Keratinocyte (primary cell): Measurements from ENCODE around the gene CNTRL. TPM values are rescaled to one million over a fixed set of nuclear protein-coding genes. Genes with fewer than 3 reads are reported as not detected.

Experiments
- DNase-seq: peaks from one replicate; pipeline ENCODE4 v3.0.0-alpha.2; 2011; ENCODE audit warnings: low read depth, missing footprints, low spot score
- FAIRE-seq: peaks from 2 replicates; lab custom pipeline; 2011; peaks lifted over from hg19 to GRCh38; lab: Jason Lieb, UNC
- H2AFZ ChIP-seq: 2 replicates; pipeline ENCODE4 v1.6.0; 2012; ENCODE audit warnings: low read length, control low read depth, inconsistent platforms; ENCODE audit not compliant: control insufficient read depth
- H3K27ac ChIP-seq: 2 replicates; pipeline ENCODE4 v1.5.1; 2011; ENCODE audit warnings: low read length; ENCODE audit not compliant: control insufficient read depth, insufficient read depth
- H3K27me3 ChIP-seq: 3 replicates; pipeline ENCODE4 v1.6.0; 2011; ENCODE audit warnings: low read length; ENCODE audit not compliant: control insufficient read depth, insufficient read depth; ENCODE audit errors: extremely low read depth
- H3K36me3 ChIP-seq, 2 experiments: 2 replicates in 1 of 2; 3 replicates in 1 of 2; pipeline ENCODE4 v1.5.1; 2011; ENCODE audit warnings: low read length in 2 of 2, mild to moderate bottlenecking in 1 of 2; ENCODE audit not compliant: control insufficient read depth in 2 of 2, insufficient read depth in 2 of 2; ENCODE audit errors: extremely low read depth in 1 of 2
- H3K4me1 ChIP-seq: 3 replicates; pipeline ENCODE4 v1.5.1; 2011; ENCODE audit warnings: low read length; ENCODE audit not compliant: control insufficient read depth, insufficient read depth; ENCODE audit errors: extremely low read depth
- H3K4me2 ChIP-seq: 3 replicates; pipeline ENCODE4 v1.6.0; 2011; ENCODE audit warnings: low read depth, low read length; ENCODE audit not compliant: control insufficient read depth, insufficient read depth; ENCODE audit errors: extremely low read depth
- H3K4me3 ChIP-seq, 3 experiments: fragments of 200-600 bp in 1 of 3; sonication (generic) in 1 of 3; 2 replicates in 2 of 3; 3 replicates in 1 of 3; pipeline ENCODE4 v1.5.1; 2011 to 2016; ENCODE audit warnings: low read length in 3 of 3, mild to moderate bottlenecking in 3 of 3, control low read depth in 2 of 3, inconsistent platforms in 1 of 3, low read depth in 1 of 3, mixed read lengths in 1 of 3, mixed run types in 1 of 3, moderate library complexity in 1 of 3; ENCODE audit not compliant: control insufficient read depth in 2 of 3, insufficient read depth in 2 of 3; ENCODE audit errors: extremely low read depth in 1 of 3
- H3K79me2 ChIP-seq: 2 replicates; pipeline ENCODE4 v1.6.0; 2012; ENCODE audit warnings: low read length; ENCODE audit not compliant: control insufficient read depth, insufficient read depth
- H3K9ac ChIP-seq: 3 replicates; pipeline ENCODE4 v1.6.0; 2011; ENCODE audit warnings: low read length; ENCODE audit not compliant: control insufficient read depth, insufficient read depth; ENCODE audit errors: extremely low read depth
- H3K9me1 ChIP-seq: 3 replicates; pipeline ENCODE4 v1.6.0; 2011; ENCODE audit warnings: low read length; ENCODE audit not compliant: control insufficient read depth, insufficient read depth; ENCODE audit errors: extremely low read depth
- H3K9me3 ChIP-seq: 2 replicates; pipeline ENCODE4 v1.5.1; 2012; ENCODE audit warnings: low read depth, low read length; ENCODE audit not compliant: control insufficient read depth
- H4K20me1 ChIP-seq: 3 replicates; pipeline ENCODE4 v1.6.0; 2011; ENCODE audit warnings: low read length; ENCODE audit not compliant: control insufficient read depth, insufficient read depth; ENCODE audit errors: extremely low read depth
- CTCF ChIP-seq, 3 experiments: IDR thresholded peaks in 1 of 3; conservative IDR thresholded peaks in 1 of 3; optimal IDR thresholded peaks in 1 of 3; 2 replicates in 2 of 3; 3 replicates in 1 of 3; pipeline versions ENCODE3 to v1.5.1; 2011; ENCODE audit warnings: low read length in 3 of 3, mild to moderate bottlenecking in 3 of 3, moderate library complexity in 2 of 3, control low read depth in 1 of 3, inconsistent platforms in 1 of 3; ENCODE audit not compliant: insufficient read depth in 2 of 3; ENCODE audit errors: extremely low read depth in 1 of 3
- EZH2 ChIP-seq: IDR thresholded peaks from one replicate; pipeline ENCODE4 v1.6.1; 2012; ENCODE audit warnings: inconsistent platforms, mild to moderate bottlenecking, low read length, moderate library complexity
- dilution Hi-C: fragments of 300-500 bp; cut with MboI; formaldehyde crosslinking; loops from one replicate; pipeline ENCODE4 v1.7.0; 2020; ENCODE audit warnings: low sequenced_read_pairs; ENCODE audit not compliant: extremely low pct_ligation_motif_present
- polyA plus RNA-seq, 5 experiments: library from polyadenylated mRNA; depleted of rRNA in 3 of 5; stranded (reverse) in 3 of 5; stranded (forward) in 1 of 5; unstranded in 1 of 5; fragments of >200 nt; gene quantifications; 1 replicate in 1 of 5; 2 replicates in 3 of 5; 3 replicates in 1 of 5; pipeline versions ENCODE4 v1.2.1 to v1.2.3, GENCODE V29; 2011 to 2012; ENCODE audit warnings: missing spikeins in 2 of 5, low read depth in 1 of 5, low replicate concordance in 1 of 5

Gene CNTRL
- polyA plus RNA-seq, 1 donor (not counting 4 experiments of a cell fraction or from before 2014, with no cell fraction given), result 5.3 TPM

GRCh38 chr9:121169094-121169601, 94.4 kb downstream of the CNTRL start:
- H3K9me1 ChIP-seq, result no peaks in the 10 kb centered on the region
- H3K27me3 ChIP-seq, result no peaks in the 10 kb centered on the region
- no peak overlapping the region for H3K4me3 ChIP-seq
- FAIRE-seq (no peak), DNase-seq (no peak)
- H3K9ac ChIP-seq, result no peak overlapping the region
- no peak overlapping the region for H3K27ac ChIP-seq
- dilution Hi-C loops, result no loop called here
- no peaks in the 10 kb centered on the region for H4K20me1 ChIP-seq
- no peaks in the 10 kb centered on the region for H3K9me3 ChIP-seq
- H3K36me3 ChIP-seq, result peaks cover 0 to 29% of the 10 kb centered on the region in 2 experiments
- peaks cover 4% of the 10 kb centered on the region for H3K4me1 ChIP-seq
- H2AFZ ChIP-seq, result no peak overlapping the region
- peak; percentile 48 to 59 (median 52) for TF ChIP-seq CTCF (optimal IDR thresholded peaks at IDR 0.05 in 1 of 3, IDR thresholded peaks at IDR 0.05 in 1 of 3, conservative IDR thresholded peaks at IDR 0.05 in 1 of 3; ENCODE audit: extremely low read depth in 1 of 3, insufficient read depth in 2 of 3, low read length in 3 of 3)
- no peak for TF ChIP-seq EZH2
- H3K4me2 ChIP-seq, result no peak overlapping the region
- H3K79me2 ChIP-seq, result no peaks in the 10 kb centered on the region

GRCh38 chr9:121171236-121171635, 96.5 kb downstream of the CNTRL start:
- DNase-seq (no peak), FAIRE-seq (no peak)
- Histone ChIP-seq H3K27me3 (no peaks in the 10 kb centered on the region), H3K4me3 (no peak overlapping the region), H3K36me3 (peaks cover 3 to 31% of the 10 kb centered on the region in 2 experiments), H3K9ac (no peak overlapping the region), H3K79me2 (no peaks in the 10 kb centered on the region), H2AFZ (no peak overlapping the region), H4K20me1 (no peaks in the 10 kb centered on the region), H3K4me2 (no peak overlapping the region), H3K9me3 (no peaks in the 10 kb centered on the region), H3K4me1 (no peaks in the 10 kb centered on the region), H3K9me1 (no peaks in the 10 kb centered on the region), H3K27ac (no peak overlapping the region)
- dilution Hi-C loops, result no loop called here
- TF ChIP-seq EZH2 (no peak), CTCF (optimal IDR thresholded peaks at IDR 0.05 in 1 of 3, IDR thresholded peaks at IDR 0.05 in 1 of 3, conservative IDR thresholded peaks at IDR 0.05 in 1 of 3; ENCODE audit: extremely low read depth in 1 of 3, insufficient read depth in 2 of 3, low read length in 3 of 3) (no peak)
